ENCODE measurements around the gene GNG4.
"Not testable (repeated sequence)": the region's sequence is repeated elsewhere in the genome, so short reads cannot be mapped to it uniquely, and the experiment has no call there.

Gene GNG4

DNA sequence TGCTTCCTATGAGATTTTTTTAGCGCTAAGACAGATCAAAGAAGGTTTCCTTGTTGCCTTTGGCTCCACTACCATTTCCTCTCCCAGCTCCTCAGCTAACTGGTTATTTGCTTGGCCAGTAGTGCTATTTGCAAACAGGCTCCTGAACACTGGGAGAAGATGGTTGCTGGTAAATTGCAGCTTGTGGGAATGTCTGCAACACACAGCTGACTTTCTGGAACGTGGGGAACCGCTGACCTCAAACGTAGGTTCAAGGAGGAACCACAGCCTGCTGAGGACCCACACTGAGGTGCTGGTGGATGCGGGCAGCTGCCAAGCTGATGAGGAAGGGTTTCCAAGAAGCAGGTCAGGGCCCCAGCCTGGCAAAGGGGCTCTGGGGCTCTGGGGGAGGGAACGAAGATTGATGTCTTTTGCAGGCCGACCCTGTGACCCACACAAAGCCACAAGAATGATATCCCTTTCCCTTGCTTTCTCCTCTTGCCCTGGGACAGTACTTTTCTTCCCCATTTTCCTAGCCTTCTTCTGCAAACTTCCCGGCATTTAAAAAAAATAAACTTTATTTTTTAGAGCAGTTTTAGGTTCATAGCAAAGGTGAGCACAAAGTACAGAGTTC is 24.8 kb downstream of the GNG4 start:
- DNase-seq, result no peak

GRCh38 chr1:235622936-235623779 is 26.4 kb downstream of the GNG4 start:
- DNase-seq, result no peak

GRCh38 chr1:235619149-235619548 is 30.4 kb downstream of the GNG4 start:
- DNase-seq, result not testable (repeated sequence)

- no peak for DNase-seq
These were observed 31.8 kb downstream of the GNG4 start for GRCh38 chr1:235617808-235618207.

GRCh38 chr1:235617140-235617539 is 32.4 kb downstream of the GNG4 start:
- no peak for DNase-seq

DNA sequence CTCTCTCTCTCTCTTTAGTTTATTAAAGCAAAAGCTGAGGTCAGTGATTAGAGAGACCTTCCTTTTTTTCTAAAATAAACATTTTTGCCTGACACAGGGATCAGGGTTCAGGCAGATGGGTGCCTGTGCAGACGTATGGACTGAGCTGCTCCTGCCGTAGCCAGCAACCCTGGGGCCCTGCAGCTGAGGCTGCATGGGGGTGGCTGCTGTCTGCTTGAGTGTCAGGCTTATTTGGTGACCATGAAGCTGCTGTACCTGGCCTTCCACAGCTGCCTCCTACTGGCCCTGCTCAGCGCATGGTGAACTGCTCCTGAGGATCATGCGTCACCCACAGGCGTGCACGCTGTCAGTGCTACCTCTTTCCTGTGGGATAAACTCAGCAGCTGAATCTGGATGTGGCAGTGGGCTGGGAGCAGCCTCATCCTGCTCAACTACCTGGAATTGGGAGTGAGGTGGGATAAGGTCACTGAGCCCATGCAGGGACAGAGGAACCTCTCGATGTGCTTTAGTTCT is 35.1 kb downstream of the GNG4 start:
- no peak for DNase-seq

- no peak for DNase-seq
These were observed 36.0 kb downstream of the GNG4 start for GRCh38 chr1:235613602-235614001.

GRCh38 chr1:235612761-235613160 is 36.8 kb downstream of the GNG4 start:
- no peak for DNase-seq

GRCh38 chr1:235610157-235610556 is 39.4 kb downstream of the GNG4 start:
- no peak for DNase-seq

DNA sequence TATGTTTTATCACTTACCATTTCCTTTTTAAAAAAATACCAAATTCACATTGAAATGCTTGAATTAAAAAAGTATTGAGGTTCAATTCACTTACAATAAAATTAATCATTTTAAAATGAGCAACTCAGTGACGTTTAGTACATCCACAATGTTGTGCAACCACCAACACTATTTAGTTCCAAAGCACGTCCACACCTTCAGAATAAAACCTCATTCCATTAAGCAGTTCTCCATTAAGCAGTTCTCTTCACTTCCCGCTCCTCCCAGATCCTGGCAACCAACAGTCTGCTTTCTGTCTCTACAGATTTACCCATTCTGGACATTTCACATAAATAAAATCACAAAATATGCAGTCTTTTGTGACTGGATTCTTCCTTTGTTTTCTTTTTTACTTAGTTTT is 41.3 kb downstream of the GNG4 start:
- DNase-seq, result no peak

DNA sequence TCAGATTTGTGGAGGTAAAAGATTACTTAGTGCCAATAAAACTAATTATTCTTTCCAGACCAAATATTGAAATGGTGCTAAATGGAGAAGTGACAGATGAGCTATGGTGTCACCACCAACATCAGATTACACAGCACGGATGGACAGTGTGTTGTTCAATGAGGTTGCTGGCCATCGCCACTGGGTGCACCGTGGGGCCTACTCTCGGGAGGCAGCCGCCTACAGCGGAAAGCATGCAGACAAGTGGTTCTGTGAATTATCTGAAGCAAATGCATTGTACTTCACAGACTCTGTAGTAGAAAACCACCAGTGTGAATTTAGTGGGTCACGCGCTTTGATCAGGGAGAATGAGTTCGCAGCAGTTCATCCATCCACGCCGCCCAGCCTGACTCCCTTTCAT is 42.3 kb downstream of the GNG4 start:
- DNase-seq, result no peak

DNA sequence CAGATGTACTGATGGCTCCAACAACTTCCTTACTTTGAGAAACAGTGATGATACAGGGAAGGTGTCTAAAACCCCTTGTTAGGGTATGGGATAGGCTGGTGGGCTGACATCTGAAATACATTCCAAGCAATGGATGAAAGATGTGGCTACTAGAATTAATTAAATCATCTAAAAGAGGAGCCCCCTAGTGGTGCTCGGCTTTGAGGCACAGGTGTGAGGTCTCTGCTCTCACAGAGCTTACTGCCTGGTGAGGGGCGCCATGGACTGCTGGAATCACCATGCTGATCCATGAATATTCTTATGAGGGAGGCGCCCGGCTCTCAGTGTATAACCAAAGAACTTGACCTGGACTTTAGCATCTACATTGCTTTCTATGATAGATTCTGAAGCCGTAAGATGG is 48.5 kb downstream of the GNG4 start:
- DNase-seq, result no peak

DNA sequence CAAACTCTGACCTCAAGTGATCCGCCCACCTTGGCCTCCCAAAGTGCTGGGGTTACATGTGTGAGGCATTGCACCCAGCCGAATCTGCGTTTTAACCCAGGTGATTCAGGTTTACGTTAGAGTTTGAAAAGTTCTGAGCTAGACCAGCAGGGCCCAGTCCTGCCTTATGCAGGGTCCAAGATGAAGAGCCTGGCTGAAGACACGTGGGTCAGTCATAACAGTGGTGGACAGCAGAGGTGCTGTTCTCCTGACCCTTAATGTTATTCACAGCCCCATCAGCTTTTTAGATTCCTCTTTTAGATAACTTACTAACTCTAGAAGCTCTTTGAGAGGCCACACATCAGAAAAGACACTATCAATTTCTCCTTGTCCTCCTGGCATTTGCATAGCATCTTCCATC is 50.0 kb downstream of the GNG4 start:
- DNase-seq, result no peak

GRCh38 chr1:235597867-235598553 is 51.6 kb downstream of the GNG4 start:
- no peak for DNase-seq

DNA sequence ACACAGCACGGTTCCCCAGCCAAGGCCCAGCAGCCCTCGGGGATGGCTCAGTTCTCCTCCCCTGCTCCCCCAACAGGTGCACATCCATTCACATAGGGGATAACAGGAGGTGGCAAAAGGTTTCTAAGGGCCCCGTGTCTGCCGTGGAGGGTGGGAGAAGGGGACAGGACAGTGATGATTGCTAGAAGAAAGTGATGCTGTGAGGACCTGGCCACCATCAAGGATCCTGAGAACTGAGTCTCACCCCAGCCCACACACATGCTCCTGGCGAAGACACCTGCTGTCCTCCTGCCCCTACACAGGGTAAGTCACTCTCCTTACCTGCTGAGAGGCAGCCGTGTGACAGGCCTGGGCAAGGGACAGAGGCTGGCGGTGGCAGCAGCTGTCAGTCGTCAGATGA is 54.5 kb downstream of the GNG4 start:
- DNase-seq, result no peak

GRCh38 chr1:235594281-235594895 is 55.2 kb downstream of the GNG4 start:
- DNase-seq, result not testable (repeated sequence)

DNA sequence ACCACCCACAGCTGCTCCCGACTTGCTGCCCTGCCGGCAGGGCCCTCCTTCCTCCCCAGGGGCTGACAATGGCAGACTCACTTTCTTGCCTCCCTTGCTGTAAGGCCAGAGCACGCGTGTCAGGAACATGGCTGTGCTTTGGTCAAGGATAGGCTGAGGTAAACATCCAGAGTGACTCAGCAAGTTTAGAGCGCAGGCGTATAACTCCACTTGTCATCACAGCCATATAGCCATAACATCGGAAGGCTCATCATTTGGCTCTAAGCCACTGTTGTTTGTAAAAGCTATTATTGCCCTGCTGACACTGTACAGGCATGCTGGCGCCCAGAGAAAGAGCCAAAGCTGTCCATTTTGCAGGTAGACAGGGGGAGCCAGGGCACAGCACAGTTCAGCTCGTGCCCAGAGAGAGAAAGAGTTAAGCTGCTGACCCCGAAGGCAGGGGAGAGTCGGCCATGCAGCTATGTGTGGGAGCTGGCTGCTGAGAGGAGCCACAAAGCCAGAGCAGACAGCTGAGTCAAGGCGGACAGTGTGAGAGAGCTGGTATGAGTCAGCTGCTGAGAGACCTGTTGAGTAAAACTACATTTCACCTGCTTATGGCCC is 60.6 kb downstream of the GNG4 start:
- DNase-seq, result no peak

- no peak for DNase-seq
These were observed 61.4 kb downstream of the GNG4 start for GRCh38 chr1:235588156-235588555.

GRCh38 chr1:235586992-235587391 is 62.6 kb downstream of the GNG4 start:
- DNase-seq, result no peak

GRCh38 chr1:235586413-235586812 is 63.2 kb downstream of the GNG4 start:
- no peak for DNase-seq

DNA sequence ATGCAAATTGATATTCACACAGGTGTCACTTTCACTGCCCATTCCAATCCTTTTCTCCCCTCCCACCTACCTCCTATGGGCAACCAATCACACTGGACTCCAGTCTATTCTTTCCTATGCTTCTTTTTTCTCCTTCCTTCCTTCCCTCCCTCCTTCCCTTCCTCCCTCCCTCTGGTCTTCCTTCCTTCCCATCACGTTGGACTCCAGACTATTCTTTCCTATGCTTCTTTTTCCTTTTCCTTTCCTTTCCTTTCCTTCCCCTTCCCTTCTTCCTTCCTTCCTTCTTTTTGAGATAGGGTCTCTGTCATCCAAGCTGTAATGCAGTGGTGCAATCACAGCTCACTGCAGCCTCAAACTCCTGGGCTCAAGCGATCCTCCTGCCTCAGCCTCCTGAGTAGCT is 64.6 kb downstream of the GNG4 start:
- DNase-seq, result no peak

DNA sequence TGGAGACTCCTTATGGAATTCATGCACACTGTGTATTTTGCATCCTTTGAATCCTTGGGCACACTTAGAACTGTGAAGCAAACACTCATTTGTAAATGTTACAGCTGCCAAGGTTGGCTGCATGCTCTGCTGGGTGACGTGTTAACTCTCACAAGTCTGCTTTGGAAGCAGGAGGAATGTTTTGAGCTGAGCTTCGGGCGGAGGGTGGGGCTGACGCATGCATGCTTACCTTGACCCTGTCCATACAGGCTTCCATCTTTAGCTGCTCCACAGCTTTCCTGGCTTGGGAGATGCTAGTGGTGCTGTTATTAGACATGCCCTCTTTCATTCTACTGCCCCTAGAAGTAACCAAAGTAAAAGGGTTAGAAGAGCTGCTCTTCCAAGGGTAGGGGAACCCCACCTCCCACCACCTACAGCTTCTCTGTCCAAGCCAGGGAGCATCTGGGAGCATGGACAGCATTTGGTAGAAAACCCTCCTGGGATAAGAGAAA is 66.0 kb downstream of the GNG4 start:
- DNase-seq, result no peak

GRCh38 chr1:235582130-235582529 is 67.5 kb downstream of the GNG4 start:
- no peak for DNase-seq

All from NCI-H446 treated with DMSO at 0.1 percent for 48 hours (cell line).